Inferior parietal cortex (tissue), 1 donor: ENCODE results near the gene ACER1.
"Not testable (repeated sequence)": the region's sequence is repeated elsewhere in the genome, so short reads cannot be mapped to it uniquely, and the experiment has no call there.

Experiments
- DNase-seq: peaks from one replicate; pipeline ENCODE4 v3.0.0-alpha.2; 2016; ENCODE audit errors: extremely low spot score

Gene ACER1, protein sequence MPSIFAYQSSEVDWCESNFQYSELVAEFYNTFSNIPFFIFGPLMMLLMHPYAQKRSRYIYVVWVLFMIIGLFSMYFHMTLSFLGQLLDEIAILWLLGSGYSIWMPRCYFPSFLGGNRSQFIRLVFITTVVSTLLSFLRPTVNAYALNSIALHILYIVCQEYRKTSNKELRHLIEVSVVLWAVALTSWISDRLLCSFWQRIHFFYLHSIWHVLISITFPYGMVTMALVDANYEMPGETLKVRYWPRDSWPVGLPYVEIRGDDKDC

DNA sequence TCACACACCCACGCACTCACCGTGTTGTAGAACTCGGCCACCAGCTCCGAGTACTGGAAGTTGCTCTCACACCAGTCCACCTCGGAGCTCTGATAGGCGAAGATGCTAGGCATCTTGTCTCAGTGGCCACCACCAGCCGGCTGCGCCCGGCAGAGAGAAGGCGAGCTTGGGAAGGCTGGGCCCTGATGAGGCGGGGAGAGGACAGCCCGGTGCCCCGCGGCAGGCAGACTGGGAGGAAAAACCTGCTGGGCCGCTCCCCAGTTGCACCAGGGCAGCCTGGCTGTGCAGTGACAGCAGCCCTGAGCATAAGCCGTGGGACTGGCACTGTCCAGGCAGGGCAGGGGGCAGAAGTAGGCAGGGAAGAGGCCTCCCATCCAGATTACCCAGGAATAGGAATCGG is at the start of gene ACER1:
Gene ACER1, minus strand, starts transcription at position 174 of the 400 bp plus-strand sequence. Its CDS starts 61 bp downstream, at position 113.
- DNase-seq, result no peak

DNA sequence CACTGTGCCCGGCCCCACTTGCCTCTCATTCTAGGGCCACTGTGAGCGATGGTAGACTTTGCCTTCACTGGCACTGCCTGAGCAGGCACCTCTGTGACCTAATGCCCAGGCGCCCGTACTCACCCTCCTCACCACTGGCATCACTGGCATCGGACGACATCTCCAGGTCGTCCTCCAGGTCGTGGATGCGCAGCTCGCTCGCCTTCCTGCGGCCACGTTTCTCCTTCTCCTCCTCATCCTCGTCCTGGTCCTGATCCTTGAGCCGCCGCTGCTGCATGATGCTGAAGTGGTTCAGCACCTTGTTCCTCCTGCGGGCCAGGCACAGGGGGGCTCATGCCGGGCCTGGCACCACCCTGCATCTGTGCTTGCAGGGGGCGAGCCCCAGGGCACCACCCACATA is 49.8 kb upstream of the ACER1 start:
- DNase-seq, result no peak

DNA sequence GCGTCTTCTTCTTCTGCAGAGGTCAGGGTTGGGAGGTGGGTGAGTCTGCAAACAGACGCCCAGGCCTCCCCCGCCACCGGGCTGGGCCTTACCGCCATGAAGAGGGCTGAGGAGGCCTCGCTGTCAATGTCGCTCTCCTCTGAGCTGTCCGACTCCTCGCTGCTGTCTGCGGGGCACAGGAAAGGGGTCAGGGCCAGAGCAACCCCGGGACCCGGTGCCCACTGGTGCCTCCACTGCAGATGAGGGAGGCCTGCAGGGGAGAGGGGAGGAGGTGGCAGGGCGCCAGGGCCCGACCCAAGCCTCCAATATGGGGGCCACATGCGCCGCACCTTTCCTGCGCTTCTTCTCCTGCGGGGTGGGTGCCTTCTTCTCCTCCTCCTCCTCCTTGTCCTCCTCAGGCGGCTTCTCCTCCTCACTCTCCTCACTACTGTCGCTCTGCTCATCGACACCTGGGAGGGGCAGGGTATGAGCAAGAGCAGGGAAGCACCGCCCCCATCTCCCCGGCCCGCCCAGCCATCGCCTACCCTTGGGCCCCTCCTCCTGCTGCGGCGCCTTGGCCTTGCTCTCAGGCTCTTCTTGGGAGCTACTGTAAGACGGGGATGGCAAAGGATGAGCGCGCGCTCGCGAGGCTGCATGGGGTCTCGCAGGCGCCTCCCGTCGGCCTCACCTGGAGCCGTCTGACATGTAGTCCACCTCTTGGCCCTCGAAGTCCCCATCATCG is 47.8 kb upstream of the ACER1 start:
- no peak for DNase-seq

DNA sequence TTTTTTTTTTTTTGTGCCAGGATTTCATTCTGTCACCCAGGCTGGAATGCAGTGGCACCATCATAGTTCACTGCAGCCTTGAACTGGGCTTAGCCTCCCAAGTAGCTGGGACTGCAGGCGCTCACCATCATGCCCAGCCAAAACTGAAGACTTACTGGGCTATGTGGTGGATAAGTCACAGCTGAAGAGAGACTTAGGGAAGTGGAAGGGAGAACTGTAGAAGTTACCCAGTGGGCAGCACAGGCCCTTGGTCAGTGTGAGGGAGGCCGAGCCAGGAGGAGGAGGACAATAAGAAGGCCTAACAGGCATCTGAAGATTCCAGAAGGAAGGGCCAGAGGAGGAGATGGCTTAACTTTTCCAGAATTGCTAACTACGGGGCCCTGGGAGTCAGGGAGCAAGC is 46.3 kb upstream of the ACER1 start:
- DNase-seq, result no peak

DNA sequence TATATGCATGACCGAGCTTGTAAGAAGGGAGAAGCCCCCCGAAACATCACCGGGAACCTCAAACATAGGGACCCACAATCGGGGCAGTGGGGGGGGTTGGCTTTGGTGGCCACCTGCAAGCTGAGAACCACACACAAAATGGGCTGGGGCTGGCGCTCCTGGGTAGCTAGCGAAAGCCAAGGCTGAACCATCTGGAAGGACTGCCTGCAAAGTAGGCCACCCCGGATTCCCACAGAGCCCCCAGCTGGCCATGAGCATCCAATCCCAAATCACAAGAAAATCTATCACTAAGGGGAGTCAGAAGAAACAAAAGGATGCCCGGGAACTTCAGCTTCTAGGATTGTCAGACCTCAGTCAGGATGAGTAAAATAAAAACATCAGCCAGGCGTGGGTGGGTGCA is 45.1 kb upstream of the ACER1 start:
- no peak for DNase-seq

DNA sequence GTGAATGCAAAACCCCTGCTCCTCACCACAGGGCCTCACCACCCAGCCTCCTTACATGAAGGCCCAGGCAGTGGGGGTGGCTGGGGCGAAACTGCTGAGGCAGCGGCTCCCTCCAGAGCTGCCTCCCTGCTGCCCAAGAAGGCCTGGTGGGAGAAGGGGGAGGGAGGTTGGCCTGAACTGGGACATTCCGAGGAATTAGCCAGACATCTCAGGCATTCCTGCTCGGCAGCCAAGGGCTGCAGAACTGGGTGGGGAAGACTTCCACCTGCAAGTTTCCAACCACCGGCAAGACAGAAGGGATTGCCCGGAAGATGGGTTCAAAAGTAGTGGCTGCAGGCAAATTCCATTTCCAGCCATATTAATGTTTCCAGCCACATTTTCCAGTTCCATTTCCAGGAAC is 44.6 kb upstream of the ACER1 start:
- no peak for DNase-seq

DNA sequence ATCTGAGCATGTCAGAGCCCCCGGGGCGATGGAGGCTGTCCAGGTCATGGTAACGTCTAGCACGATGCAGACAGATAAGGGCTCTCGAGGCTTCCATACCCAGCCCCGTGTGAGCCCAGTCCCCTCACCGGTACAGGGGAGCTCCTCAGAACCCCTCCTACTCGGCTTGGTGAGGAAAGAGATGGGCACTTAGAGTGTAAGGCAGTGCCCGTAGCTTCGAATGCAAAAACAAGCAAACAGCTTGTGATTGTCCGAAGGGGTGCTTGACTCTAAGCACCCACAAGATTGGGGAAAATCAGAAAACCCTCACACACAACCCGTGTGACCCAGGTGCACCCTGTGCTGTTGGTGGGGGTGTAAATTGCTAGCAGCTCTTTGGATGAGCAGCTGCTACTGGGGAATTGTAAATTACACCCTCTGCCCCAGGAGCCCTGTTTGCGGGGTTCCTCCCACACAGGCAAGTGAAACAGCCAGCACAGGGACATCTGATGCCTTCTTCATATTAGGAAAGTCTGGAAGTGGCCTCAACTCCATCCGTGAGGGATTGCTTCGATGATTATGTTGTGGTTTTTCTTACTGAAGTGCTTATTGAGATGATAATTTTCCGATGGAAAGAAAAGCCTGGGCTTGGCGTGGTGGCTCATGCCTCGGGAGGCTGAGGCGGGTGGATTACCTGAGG is 43.2 kb upstream of the ACER1 start:
- DNase-seq, result no peak

DNA sequence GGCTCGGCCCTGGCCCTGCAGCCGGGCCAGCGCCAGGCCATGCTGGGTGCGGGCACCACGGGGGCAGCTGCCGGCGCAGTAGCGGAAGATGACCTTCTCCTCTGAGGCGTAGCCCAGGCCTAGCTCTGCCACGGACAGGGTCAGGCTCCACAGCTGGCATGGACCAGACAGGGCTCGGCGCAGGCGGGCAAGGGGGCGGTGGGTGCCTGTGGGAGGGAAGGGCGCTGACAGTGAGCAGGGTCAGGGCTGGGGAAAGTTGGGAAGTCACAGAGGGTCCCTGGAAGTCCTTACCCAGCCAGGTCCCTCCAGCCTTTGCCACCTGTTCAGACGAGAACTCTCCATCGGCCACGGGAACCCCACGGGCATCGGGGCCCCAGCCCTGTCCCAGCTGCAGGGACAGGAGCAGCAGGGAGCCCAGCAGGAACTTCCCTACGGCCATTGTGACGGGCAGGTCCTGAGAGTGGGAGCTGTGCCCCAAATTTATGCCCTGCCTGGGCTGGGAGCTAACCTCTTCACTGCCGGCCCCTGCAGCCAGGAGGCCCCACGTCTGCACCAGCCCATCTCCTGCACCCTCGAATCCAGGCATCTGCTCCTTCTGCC is 42.1 kb upstream of the ACER1 start, which contains the start of gene PSPN:
Gene PSPN, minus strand, starts transcription at position 523 of the 600 bp plus-strand sequence. Its CDS starts 84 bp downstream, at position 439.
- no peak for DNase-seq

DNA sequence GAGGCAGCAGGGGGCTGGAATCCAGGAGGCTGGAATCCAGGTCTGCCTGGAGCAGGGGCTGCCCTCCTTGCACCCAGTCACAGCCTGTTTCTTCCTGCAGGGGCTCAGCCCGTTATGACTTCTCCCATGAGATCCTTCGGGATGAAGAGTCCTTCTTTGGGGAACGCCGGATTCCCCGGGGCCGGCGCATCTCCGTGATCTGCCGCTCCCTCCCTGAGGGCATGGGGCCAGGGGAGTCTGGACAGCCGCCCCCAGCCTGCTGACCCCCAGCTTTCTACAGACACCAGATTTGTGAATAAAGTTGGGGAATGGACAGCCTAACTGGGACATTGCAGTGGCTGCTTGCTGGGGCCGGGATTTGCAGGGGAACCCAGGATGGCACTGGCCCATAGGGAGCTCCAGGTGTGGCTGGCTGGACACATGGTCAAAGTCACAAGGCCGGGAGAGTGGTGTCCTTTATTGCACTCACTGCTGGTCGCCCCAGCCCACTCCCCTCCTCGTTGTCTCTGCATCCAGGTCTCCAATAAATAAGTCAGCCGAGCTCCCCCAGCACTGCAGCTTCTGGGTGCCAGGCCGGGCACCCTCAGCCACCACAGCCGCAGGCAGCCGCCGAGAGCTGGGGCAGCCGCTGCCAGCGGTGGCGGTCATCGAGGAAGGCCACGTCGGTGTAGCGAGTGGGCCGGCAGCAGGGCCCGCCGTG is 41.4 kb upstream of the ACER1 start:
- no peak for DNase-seq

DNA sequence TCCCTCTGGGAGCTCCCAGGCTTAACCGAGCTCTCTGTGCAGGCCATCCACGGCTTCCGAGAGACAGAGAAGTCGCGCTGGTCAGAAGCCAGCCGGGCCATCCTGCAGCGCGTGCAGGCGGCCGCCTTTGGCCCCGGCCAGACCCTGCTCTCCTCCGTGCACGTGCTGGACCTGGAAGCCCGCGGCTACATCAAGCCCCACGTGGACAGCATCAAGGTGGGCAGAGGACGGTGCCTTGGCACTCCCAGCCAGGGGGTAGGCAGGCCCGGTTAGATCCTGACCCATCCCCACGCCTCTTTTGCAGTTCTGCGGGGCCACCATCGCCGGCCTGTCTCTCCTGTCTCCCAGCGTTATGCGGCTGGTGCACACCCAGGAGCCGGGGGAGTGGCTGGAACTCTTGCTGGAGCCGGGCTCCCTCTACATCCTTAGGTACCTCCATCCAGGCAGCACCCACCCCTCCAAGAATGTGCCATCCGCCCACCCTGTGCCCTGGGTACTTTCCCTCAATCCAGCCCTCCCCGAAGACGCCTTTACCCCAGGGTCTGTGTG is 40.8 kb upstream of the ACER1 start:
- no peak for DNase-seq

DNA sequence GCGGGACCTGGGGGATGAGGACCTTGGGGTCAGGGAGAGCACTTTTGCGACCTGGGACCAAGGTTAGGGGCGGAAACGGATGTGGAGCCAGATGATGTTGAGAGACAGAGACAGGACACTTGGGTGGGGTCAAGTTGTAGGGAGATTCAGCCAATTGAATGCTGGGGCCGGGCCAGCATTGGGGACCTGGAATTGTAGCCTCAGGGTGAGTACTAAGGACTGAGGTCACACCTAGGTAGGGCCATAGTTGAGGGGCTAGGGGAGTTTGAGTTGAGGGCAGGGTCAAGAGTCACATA is 40.3 kb upstream of the ACER1 start:
- peak; percentile 3 for DNase-seq

DNA sequence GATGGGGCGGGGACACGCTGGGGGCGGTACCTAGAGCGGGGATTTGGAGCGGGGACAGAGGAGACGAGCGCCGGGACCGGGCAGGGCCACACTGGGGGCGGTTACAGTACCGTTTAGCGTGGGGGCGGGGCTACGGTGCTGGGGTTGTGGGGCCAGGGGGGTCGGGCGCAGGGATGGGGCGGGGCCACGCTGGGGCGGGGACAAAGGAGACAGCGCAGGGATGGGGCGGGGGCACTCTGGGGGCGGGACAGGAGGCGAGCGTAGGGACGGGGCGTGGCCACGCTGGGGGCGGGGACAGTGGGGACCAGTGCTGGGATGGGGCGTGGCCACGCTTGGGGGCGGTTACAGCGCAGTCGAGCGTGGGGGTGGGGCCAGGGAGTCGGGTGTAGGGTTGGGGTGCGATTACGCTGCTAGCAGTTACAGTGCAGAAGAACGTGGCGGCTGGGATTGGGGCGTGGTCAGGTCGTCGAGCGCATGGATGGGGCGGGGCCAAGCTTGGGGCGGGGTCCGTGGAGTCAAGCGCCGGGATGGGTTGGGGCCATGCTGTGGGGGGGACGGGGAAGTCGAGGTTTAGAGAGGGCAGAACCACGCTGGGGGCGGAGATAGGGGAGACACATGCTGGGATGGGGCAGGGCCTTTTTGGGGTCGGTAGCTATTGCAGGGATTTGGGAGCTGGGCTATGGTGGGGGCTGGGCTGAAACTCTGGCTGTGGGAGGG is 39.8 kb upstream of the ACER1 start:
- peak; percentile 83 for DNase-seq

DNA sequence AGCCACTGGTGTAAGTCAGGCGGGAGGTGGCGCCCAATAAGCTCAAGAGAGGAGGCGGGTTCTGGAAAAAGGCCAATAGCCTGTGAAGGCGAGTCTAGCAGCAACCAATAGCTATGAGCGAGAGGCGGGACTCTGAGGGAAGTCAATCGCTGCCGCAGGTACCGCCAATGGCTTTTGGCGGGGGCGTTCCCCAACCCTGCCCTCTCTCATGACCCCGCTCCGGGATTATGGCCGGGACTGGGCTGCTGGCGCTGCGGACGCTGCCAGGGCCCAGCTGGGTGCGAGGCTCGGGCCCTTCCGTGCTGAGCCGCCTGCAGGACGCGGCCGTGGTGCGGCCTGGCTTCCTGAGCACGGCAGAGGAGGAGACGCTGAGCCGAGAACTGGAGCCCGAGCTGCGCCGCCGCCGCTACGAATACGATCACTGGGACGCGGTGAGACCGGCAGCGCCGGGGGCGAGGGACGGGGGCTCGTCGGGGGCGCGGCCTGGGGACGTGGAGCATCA is 39.2 kb upstream of the ACER1 start, which contains the start of gene ALKBH7:
Gene ALKBH7, plus strand, starts transcription at position 201 of the 502 bp plus-strand sequence. Its CDS starts 27 bp downstream, at position 228.
- DNase-seq, result peak; percentile 100

DNA sequence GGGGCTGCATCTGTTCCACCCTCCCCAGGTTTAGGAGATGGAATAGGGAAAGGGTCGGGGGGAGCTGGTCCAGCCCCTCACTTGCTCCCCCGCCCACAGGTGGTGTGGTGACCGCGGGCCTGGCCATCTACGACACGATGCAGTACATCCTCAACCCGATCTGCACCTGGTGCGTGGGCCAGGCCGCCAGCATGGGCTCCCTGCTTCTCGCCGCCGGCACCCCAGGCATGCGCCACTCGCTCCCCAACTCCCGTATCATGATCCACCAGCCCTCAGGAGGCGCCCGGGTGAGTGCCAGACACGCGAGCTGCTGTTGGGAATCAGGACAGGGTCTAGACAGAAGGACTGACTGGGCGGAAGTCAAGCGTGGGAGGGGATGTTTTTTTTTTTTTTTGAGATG is 30.9 kb upstream of the ACER1 start:
- DNase-seq, result no peak

DNA sequence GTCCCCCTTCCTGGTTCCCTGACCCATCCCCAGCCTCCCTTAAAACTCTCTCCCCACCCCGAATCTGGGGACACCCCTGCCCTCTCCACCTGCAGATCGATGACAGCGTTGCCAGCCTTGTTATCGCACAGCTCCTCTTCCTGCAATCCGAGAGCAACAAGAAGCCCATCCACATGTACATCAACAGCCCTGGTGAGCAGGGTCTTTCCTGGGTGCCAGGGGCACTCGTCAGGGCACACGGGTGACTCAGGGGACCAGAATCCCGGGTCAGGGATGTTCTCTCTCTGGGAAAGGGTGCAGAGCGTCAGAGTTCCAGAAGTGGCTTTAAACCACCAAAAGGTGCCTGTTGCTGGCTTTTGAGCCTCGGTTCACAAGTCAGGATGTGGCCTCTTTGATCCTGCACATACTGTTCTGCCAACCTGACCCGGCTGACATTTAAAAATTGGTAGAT is 29.0 kb upstream of the ACER1 start:
- no peak for DNase-seq

DNA sequence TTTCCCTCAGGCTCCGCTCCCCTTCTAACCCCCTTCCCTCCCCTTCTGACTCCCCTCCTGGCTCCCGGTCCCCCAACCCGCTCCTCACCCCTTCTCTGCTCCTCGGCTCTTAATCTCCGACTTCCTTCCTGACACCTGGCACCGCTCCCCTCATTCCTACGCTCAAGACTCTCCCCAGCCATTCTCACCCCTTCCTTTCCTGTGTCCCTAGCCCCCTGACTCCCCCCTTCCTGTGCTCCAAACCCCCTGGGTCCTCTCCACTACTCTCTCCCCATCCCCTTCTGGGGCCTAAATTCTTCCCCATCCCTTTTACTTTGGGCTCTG is 28.6 kb upstream of the ACER1 start:
- DNase-seq, result no peak

DNA sequence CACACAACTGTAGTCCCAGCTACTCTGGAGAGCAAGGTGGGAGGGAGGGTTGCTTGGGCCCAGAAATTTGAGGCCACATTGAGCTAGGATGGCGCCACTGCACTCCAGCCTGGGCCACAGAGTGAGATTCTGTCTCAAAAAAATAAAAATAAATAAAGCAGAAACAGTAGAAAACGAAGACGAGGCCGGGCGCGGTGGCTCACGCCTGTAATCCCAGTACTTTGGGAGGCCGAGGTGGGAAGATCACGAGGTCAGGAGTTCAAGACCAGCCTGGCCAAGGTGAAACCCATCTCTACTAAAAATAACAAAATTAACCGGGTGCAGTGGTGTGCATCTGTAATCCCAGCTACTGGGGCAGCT is 27.4 kb upstream of the ACER1 start:
- DNase-seq, result not testable (repeated sequence)

DNA sequence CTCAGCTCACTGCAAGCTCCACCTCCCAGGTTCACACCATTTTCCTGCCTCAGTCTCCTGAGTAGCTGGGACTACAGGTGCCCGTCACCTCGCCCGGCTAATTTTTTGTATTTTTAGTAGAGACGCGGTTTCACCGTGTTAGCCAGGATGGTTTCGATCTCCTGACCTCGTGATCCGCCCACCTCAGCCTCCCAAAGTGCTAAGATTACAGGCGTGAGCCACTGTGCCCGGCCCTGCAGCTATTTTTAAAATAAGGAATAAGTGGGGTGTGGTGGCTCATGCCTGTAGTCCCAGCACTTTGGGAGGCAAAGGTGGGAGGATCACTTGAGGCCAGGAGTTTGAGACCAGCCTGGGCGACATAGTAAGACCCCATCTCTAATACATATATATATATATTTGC is 27.0 kb upstream of the ACER1 start:
- DNase-seq, result not testable (repeated sequence)

DNA sequence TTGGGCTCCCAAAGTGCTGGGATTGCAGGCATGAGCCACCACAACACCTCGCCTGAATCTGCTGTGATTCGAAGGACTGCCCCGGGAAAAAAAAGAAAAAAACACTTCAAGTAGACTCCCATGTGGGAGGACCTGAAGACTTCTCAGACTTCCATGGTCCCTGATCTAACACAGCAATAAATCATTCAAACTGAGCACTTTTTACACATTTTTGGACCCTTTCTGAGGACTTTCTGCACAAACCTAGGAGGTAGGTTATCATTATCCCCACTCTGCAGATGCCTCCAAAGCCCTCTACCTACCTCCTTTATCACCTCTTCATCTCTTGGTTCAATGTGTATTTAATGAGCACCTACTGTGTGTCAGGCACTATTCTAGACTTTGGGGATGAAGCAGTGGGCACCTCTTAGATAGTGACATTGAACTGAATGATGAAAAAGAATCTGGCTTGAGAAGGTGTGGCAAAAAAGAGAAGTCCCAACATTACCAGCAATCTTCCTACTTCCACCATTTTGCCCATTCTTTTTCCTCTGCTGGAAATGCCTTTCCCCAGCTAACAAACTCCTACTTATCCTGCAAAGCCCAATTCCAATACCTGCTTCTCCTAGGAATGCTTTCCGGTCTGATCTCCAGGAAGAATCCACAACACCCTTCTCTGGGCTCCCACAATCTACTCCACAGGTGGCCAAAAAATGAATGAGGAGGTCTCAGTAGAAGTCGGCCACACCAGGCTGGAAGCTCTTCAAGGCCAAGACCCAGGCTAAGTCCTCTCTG is 26.3 kb upstream of the ACER1 start:
- no peak for DNase-seq

DNA sequence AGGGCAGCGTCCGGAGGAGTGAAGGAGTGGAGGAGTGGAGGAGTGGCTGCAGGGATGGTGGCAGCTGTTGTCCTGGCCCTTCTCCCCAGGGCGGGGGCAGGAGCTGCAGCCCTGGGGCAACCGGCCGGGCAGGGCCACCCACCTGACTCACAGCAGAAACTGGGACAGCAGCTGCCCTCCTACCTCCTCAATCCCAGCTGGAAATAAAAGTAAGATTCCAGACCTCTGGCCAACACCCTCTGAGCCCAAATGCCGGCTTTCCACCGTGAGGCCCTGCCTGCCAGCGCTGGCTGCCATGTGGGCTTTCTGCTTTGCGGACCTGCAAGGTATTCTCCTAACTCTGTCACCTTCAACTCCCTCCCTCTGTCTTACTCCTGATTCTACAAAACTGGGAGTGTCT is 24.6 kb upstream of the ACER1 start:
- DNase-seq, result no peak
